HCT116 (cell line): Measurements from ENCODE around the gene CLEC14A. TPM values are rescaled to one million over a fixed set of nuclear protein-coding genes. Genes with fewer than 3 reads are reported as not detected.

Experiments
- ATAC-seq: fragments of 200-7000 bp; cut with Tn5 transposase; 2 replicates; pipeline ENCODE4 v1.9.1; 2020; ENCODE audit warnings: mild to moderate bottlenecking, moderate library complexity
- BruUV-seq: library from RNA; stranded (reverse); fragments of 400-500 nt; replicated peaks from 2 replicates; lab custom pipeline; 2021; lab: Mats Ljungman, UMichigan
- CTCF ChIA-PET: fragments of 300-600 bp; sonication (Branson Sonifier 250); formaldehyde crosslinking; loops from one replicate; lab custom pipeline; 2021; ENCODE audit warnings: antibody characterized with exemption; lab: Charles Lee
- POLR2A ChIA-PET: fragments of 300-600, 350-600 bp; sonication (Branson Sonifier 250); formaldehyde crosslinking; loops from one replicate; lab custom pipeline; 2021; ENCODE audit warnings: antibody characterized with exemption; lab: Charles Lee
- RAD21 ChIA-PET, 2 experiments: fragments of 300-600 bp; sonication (Branson Sonifier 250); formaldehyde crosslinking; loops; one replicate each; lab custom pipeline; 2023; ENCODE audit warnings: low total read pairs in 2 of 2; ENCODE audit not compliant: uncharacterized antibody in 2 of 2, unreplicated experiment in 2 of 2, low non-redundant PET in 1 of 2; lab: Charles Lee
- DNase-seq: peaks from one replicate; pipeline ENCODE4 v3.0.0-alpha.2; 2010; ENCODE audit warnings: low read depth, low spot score
- H2AFZ ChIP-seq: fragments of 200-600 bp; shearing (Covaris generic), sonication (generic); 2 replicates; pipeline ENCODE4 v1.6.1; 2017; ENCODE audit warnings: low read depth, mixed run types, mixed read lengths, antibody characterized with exemption, low read length; ENCODE audit not compliant: poor library complexity, severe bottlenecking
- H3K27ac ChIP-seq: 2 replicates; pipeline ENCODE4 v1.5.1; 2012; ENCODE audit warnings: low read depth, low read length
- H3K27me3 ChIP-seq: fragments of 200-600 bp; sonication (generic); 2 replicates; pipeline ENCODE4 v1.6.1; 2016; ENCODE audit warnings: mixed run types, low read length, mixed read lengths; ENCODE audit not compliant: insufficient read depth
- H3K36me3 ChIP-seq, 2 experiments: fragments of 200-500 bp in 1 of 2; fragments of 200-600 bp in 1 of 2; sonication (Bioruptor generic) in 1 of 2; sonication (generic) in 1 of 2; 2 replicates each; pipeline versions ENCODE4 v1.5.1 to v1.6.1; 2014 to 2016; ENCODE audit warnings: low read length in 2 of 2, inconsistent platforms in 1 of 2, mixed read lengths in 1 of 2, mixed run types in 1 of 2; ENCODE audit not compliant: insufficient read depth in 2 of 2, control insufficient read depth in 1 of 2
- H3K4me1 ChIP-seq, 2 experiments: fragments of 200-600 bp in 1 of 2; sonication (generic) in 1 of 2; 2 replicates each; pipeline versions ENCODE4 v1.5.1 to v1.6.1; 2012 to 2017; ENCODE audit warnings: low read length in 2 of 2, inconsistent platforms in 1 of 2, mild to moderate bottlenecking in 1 of 2, mixed read lengths in 1 of 2, mixed run types in 1 of 2, moderate library complexity in 1 of 2; ENCODE audit not compliant: insufficient read depth in 2 of 2, control insufficient read depth in 1 of 2
- H3K4me2 ChIP-seq: fragments of 200-600 bp; sonication (generic); 2 replicates; pipeline ENCODE4 v1.6.1; 2017; ENCODE audit warnings: mixed run types, low read length, mixed read lengths
- H3K4me3 ChIP-seq, 2 experiments: fragments of 200-600 bp in 1 of 2; sonication (generic) in 1 of 2; replicated peaks in 1 of 2; 2 replicates each; pipeline ENCODE4 v1.5.1; 2011 to 2016; ENCODE audit warnings: low read length in 2 of 2, control low read depth in 1 of 2, low read depth in 1 of 2, mild to moderate bottlenecking in 1 of 2, mixed read lengths in 1 of 2, mixed run types in 1 of 2
- H3K79me2 ChIP-seq: fragments of 200-600 bp; sonication (generic); 2 replicates; pipeline ENCODE4 v1.6.1; 2017; ENCODE audit warnings: mild to moderate bottlenecking, mixed run types, low read length, moderate library complexity, mixed read lengths; ENCODE audit not compliant: insufficient read depth
- H3K9ac ChIP-seq: fragments of 200-600 bp; sonication (generic); 2 replicates; pipeline ENCODE4 v1.6.1; 2016; ENCODE audit warnings: low read length, mixed read lengths
- H3K9me2 ChIP-seq: fragments of 200-600 bp; sonication (generic), shearing (Covaris generic); 2 replicates; pipeline ENCODE4 v1.6.1; 2017; ENCODE audit warnings: mixed run types, mild to moderate bottlenecking, moderate library complexity; ENCODE audit not compliant: insufficient read depth
- H3K9me3 ChIP-seq, 2 experiments: fragments of 200-500 bp in 1 of 2; fragments of 200-600 bp in 1 of 2; sonication (Bioruptor generic) in 1 of 2; sonication (generic) in 1 of 2; 2 replicates each; pipeline ENCODE4 v1.6.1; 2014 to 2017; ENCODE audit warnings: low read length in 2 of 2, mixed read lengths in 2 of 2, inconsistent platforms in 1 of 2, low read depth in 1 of 2, mild to moderate bottlenecking in 1 of 2, mixed run types in 1 of 2, moderate library complexity in 1 of 2; ENCODE audit not compliant: control insufficient read depth in 1 of 2, insufficient read depth in 1 of 2
- H4K20me1 ChIP-seq: fragments of 200-600 bp; sonication (generic), shearing (Covaris generic); 2 replicates; pipeline ENCODE4 v1.6.1; 2017; ENCODE audit warnings: mixed run types, mild to moderate bottlenecking, moderate library complexity; ENCODE audit not compliant: insufficient read depth
- CBX3 ChIP-seq: IDR thresholded peaks from 2 replicates; pipeline ENCODE4 v1.6.1; 2012; ENCODE audit warnings: low read depth
- CEBPB ChIP-seq: IDR thresholded peaks from 2 replicates; pipeline ENCODE4 v1.6.1; 2012; ENCODE audit warnings: low read depth
- EGR1 ChIP-seq: IDR thresholded peaks from 2 replicates; pipeline ENCODE4 v1.6.1; 2012; ENCODE audit warnings: low read depth
- ELF1 ChIP-seq: IDR thresholded peaks from 2 replicates; pipeline ENCODE4 v1.6.1; 2012; ENCODE audit warnings: low read depth, borderline replicate concordance
- EZH2phosphoT487 ChIP-seq: fragments of 200-600 bp; IDR thresholded peaks from 2 replicates; pipeline ENCODE4 v1.6.1; 2018; ENCODE audit warnings: antibody characterized with exemption, borderline replicate concordance
- FOSL1 ChIP-seq: IDR thresholded peaks from 2 replicates; pipeline ENCODE4 v1.6.1; 2012; ENCODE audit warnings: low read depth
- JUND ChIP-seq: IDR thresholded peaks from 2 replicates; pipeline ENCODE4 v1.6.1; 2012
- POLR2A ChIP-seq: IDR thresholded peaks from 2 replicates; pipeline ENCODE4 v1.7.0; 2011; ENCODE audit warnings: borderline replicate concordance; ENCODE audit not compliant: insufficient read depth, insufficient read length; ENCODE audit errors: extremely low read depth
- RAD21 ChIP-seq: IDR thresholded peaks from 2 replicates; pipeline ENCODE4 v1.6.1; 2012; ENCODE audit warnings: low read depth, mild to moderate bottlenecking
- SRF ChIP-seq: IDR thresholded peaks from 2 replicates; pipeline ENCODE4 v1.6.1; 2012; ENCODE audit warnings: low read depth
- TCF7L2 ChIP-seq: IDR thresholded peaks from 2 replicates; pipeline ENCODE4 v1.7.0; 2011; ENCODE audit warnings: borderline replicate concordance, inconsistent platforms; ENCODE audit not compliant: insufficient read depth, insufficient read length; ENCODE audit errors: extremely low read depth
- ZFX ChIP-seq: fragments of 450-650 bp; IDR thresholded peaks from 2 replicates; pipeline ENCODE4 v1.6.1; 2017
- ZNF274 ChIP-seq: fragments of 200-500 bp; sonication (Bioruptor generic); IDR thresholded peaks from 2 replicates; pipeline ENCODE4 v1.6.1; 2014; ENCODE audit warnings: mild to moderate bottlenecking, low read depth, low read length, inconsistent platforms
- intact Hi-C: fragments of 100-400 bp; cut with micrococcal nuclease; formaldehyde crosslinking; loops from 2 replicates; pipeline ENCODE4 v1.10.0; 2022
- total RNA-seq: library from RNA; stranded (reverse); gene quantifications from one replicate; pipeline ENCODE4 v1.2.1, GENCODE V29; 2021; ENCODE audit not compliant: unreplicated experiment
- TF ChIP-seq, protein P1 (sequence below): IDR thresholded peaks from 2 replicates; pipeline ENCODE4 v1.6.1; 2012
- TF ChIP-seq, protein P2 (sequence below), 3 experiments: fragments of 200-600 bp in 1 of 3; sonication (generic) in 1 of 3; IDR thresholded peaks in 2 of 3; conservative IDR thresholded peaks in 1 of 3; 2 replicates each; pipeline ENCODE4 v1.5.1; 2012 to 2017; ENCODE audit warnings: low read depth in 2 of 3, low read length in 2 of 3, antibody characterized with exemption in 1 of 3, borderline replicate concordance in 1 of 3, control low read depth in 1 of 3, mild to moderate bottlenecking in 1 of 3, mixed read lengths in 1 of 3, mixed run types in 1 of 3, moderate library complexity in 1 of 3; ENCODE audit not compliant: insufficient read depth in 1 of 3
- TF ChIP-seq, protein P3 (sequence below): IDR thresholded peaks from 2 replicates; pipeline ENCODE4 v1.6.1; 2011; ENCODE audit warnings: mild to moderate bottlenecking, low read length, moderate library complexity; ENCODE audit not compliant: insufficient replicate concordance; ENCODE audit errors: extremely low read depth

The CLEC14A gene
- total RNA-seq, 1 experiment from 2014 or later = 0.10 TPM

DNA sequence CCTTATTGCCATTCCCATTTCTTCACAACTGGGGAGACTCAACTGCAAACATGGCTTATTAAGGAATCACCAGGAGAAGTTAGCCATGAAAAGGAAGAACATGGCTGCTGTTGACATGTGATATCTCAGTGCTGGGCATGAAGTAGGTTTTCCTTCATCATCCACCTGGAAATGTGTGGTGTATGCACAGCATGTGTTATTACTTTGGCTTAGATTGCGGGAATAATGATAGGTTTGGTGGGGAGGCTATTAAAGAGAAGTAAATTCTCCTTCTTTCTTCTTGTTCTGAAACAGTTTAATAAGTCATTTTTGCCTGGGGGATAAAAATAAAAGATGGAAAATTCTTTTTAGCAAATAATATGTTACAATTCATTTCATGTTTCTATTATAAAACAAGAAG is 23.7 kb upstream of the CLEC14A start:
- H3K9me3 ChIP-seq = 0 out of 4 replicates have a peak, but pooled peaks cover 0 to 3% of the 10 kb centered on the region in 2 experiments
- H3K4me1 ChIP-seq = no peaks in the 10 kb centered on the region
- CTCF ChIA-PET = no interaction called here
- no peak for TF ChIP-seq CEBPB
- no peak for TF ChIP-seq JUND
- TF ChIP-seq TCF7L2 = no peak
- no peak for TF ChIP-seq FOSL1
- no peak for TF ChIP-seq SRF
- no peak for TF ChIP-seq RAD21
- TF ChIP-seq POLR2A = no peak
- TF ChIP-seq, protein P1, sequence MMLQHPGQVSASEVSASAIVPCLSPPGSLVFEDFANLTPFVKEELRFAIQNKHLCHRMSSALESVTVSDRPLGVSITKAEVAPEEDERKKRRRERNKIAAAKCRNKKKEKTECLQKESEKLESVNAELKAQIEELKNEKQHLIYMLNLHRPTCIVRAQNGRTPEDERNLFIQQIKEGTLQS = no peak
- TF ChIP-seq EGR1 = no peak
- no peak for TF ChIP-seq ZNF274
- no peak for TF ChIP-seq CBX3
- TF ChIP-seq EZH2phosphoT487 = no peak
- no peak overlapping the region for H3K9ac ChIP-seq
- POLR2A ChIA-PET = no interaction called here
- no peak overlapping the region for H3K4me2 ChIP-seq
- RAD21 ChIA-PET = no interaction called here
- no peaks in the 10 kb centered on the region for H3K9me2 ChIP-seq
- DNase-seq = no peak
- ATAC-seq = no peak
- H4K20me1 ChIP-seq = no peaks in the 10 kb centered on the region
- no peak overlapping the region for H3K4me3 ChIP-seq
- BruUV-seq = no TSS peak
- no peaks in the 10 kb centered on the region; a peak in 1 of 4 replicates for H3K36me3 ChIP-seq
- H3K27me3 ChIP-seq = no peaks in the 10 kb centered on the region
- no peak overlapping the region for H2AFZ ChIP-seq
- H3K79me2 ChIP-seq = no peaks in the 10 kb centered on the region
- no peak overlapping the region for H3K27ac ChIP-seq
- intact Hi-C loops = no loop called here

DNA sequence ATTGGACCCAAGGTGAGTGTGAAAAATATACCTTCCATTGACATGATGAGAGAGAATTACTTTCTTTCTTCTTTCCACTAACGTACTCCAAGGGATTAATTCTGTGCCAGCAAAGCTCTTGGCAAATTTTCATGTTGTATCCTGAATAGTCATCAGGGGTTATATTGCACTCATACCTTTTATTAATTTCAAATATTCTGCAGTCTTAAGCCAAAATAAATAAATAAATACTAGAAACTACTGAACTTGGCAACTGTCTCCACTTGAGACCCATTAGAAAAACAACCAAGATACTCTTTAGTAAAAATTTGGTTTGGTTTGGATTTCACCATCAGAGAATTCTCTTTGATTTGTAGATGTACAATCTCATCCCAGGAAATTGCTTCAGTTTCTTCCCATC is 22.1 kb upstream of the CLEC14A start:
- Histone ChIP-seq H3K79me2 (no peaks in the 10 kb centered on the region), H3K4me3 (no peak overlapping the region), H3K9me3 (peaks cover 0 to 3% of the 10 kb centered on the region in 2 experiments; a peak in 1 of 4 replicates), H3K9ac (no peak overlapping the region), H2AFZ (no peak overlapping the region), H3K4me2 (no peak overlapping the region), H3K27me3 (no peaks in the 10 kb centered on the region), H4K20me1 (no peaks in the 10 kb centered on the region), H3K9me2 (no peaks in the 10 kb centered on the region), H3K27ac (no peak overlapping the region), H3K4me1 (no peaks in the 10 kb centered on the region), H3K36me3 (no peaks in the 10 kb centered on the region)
- ChIA-PET CTCF (no interaction called here), POLR2A (no interaction called here), RAD21 (no interaction called here)
- intact Hi-C loops = no loop called here
- DNase-seq (no peak), ATAC-seq (no peak)
- BruUV-seq = no TSS peak
- no peak for TF ChIP-seq ZFX
- TF ChIP-seq, protein P1 = no peak
- TF ChIP-seq ELF1 = no peak
- no peak for TF ChIP-seq POLR2A
- TF ChIP-seq TCF7L2 = no peak
- TF ChIP-seq, protein P2, sequence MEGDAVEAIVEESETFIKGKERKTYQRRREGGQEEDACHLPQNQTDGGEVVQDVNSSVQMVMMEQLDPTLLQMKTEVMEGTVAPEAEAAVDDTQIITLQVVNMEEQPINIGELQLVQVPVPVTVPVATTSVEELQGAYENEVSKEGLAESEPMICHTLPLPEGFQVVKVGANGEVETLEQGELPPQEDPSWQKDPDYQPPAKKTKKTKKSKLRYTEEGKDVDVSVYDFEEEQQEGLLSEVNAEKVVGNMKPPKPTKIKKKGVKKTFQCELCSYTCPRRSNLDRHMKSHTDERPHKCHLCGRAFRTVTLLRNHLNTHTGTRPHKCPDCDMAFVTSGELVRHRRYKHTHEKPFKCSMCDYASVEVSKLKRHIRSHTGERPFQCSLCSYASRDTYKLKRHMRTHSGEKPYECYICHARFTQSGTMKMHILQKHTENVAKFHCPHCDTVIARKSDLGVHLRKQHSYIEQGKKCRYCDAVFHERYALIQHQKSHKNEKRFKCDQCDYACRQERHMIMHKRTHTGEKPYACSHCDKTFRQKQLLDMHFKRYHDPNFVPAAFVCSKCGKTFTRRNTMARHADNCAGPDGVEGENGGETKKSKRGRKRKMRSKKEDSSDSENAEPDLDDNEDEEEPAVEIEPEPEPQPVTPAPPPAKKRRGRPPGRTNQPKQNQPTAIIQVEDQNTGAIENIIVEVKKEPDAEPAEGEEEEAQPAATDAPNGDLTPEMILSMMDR (IDR thresholded peaks at IDR 0.05 in 2 of 3, conservative IDR thresholded peaks at IDR 0.05 in 1 of 3; ENCODE audit: borderline replicate concordance in 1 of 3, insufficient read depth in 1 of 3, low read depth in 2 of 3, low read length in 2 of 3) = no peak
- no peak for TF ChIP-seq JUND
- TF ChIP-seq EZH2phosphoT487 = no peak
- TF ChIP-seq, protein P3, sequence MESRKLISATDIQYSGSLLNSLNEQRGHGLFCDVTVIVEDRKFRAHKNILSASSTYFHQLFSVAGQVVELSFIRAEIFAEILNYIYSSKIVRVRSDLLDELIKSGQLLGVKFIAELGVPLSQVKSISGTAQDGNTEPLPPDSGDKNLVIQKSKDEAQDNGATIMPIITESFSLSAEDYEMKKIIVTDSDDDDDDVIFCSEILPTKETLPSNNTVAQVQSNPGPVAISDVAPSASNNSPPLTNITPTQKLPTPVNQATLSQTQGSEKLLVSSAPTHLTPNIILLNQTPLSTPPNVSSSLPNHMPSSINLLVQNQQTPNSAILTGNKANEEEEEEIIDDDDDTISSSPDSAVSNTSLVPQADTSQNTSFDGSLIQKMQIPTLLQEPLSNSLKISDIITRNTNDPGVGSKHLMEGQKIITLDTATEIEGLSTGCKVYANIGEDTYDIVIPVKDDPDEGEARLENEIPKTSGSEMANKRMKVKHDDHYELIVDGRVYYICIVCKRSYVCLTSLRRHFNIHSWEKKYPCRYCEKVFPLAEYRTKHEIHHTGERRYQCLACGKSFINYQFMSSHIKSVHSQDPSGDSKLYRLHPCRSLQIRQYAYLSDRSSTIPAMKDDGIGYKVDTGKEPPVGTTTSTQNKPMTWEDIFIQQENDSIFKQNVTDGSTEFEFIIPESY = no peak
- TF ChIP-seq CBX3 = no peak
